ENCODE results near the gene IPO9.
"Not testable (repeated sequence)": the region's sequence is repeated elsewhere in the genome, so short reads cannot be mapped to it uniquely, and the experiment has no call there.

The IPO9 gene

GRCh38 chr1:201850053-201850397, 21.1 kb downstream of the IPO9 start:
- no peak for DNase-seq

- DNase-seq, result no peak
Measured at GRCh38 chr1:201851949-201852348, 23.0 kb downstream of the IPO9 start.

GRCh38 chr1:201856722-201857121, 27.8 kb downstream of the IPO9 start:
- not testable (repeated sequence) for DNase-seq

GRCh38 chr1:201859424-201859823, 30.5 kb downstream of the IPO9 start:
- DNase-seq, result no peak

- no peak for DNase-seq
Measured at GRCh38 chr1:201861448-201861847, 32.5 kb downstream of the IPO9 start.

GRCh38 chr1:201870397-201870796, 41.4 kb downstream of the IPO9 start:
- no peak for DNase-seq

GRCh38 chr1:201874672-201875071, 45.7 kb downstream of the IPO9 start:
- no peak for DNase-seq

- DNase-seq, result no peak
Measured at GRCh38 chr1:201876148-201876818, 47.3 kb downstream of the IPO9 start.

GRCh38 chr1:201877877-201878401, 49.0 kb downstream of the IPO9 start:
- DNase-seq, result peak; percentile 56

GRCh38 chr1:201880928-201881571, 52.1 kb downstream of the IPO9 start:
- no peak for DNase-seq

- DNase-seq, result no peak
Measured at GRCh38 chr1:201881617-201882016, 52.7 kb downstream of the IPO9 start.

- no peak for DNase-seq
Measured at GRCh38 chr1:201882665-201883132, 53.7 kb downstream of the IPO9 start.

- no peak for DNase-seq
Measured at GRCh38 chr1:201883266-201883665, 54.3 kb downstream of the IPO9 start.

GRCh38 chr1:201883786-201884185, 54.8 kb downstream of the IPO9 start:
- no peak for DNase-seq

- DNase-seq, result no peak
Measured at GRCh38 chr1:201884425-201884824, 55.5 kb downstream of the IPO9 start.

GRCh38 chr1:201885531-201886075, 56.6 kb downstream of the IPO9 start:
- no peak for DNase-seq

GRCh38 chr1:201886103-201886885, 57.3 kb downstream of the IPO9 start:
- DNase-seq, result no peak

GRCh38 chr1:201887116-201887866, 58.3 kb downstream of the IPO9 start:
- no peak for DNase-seq

- peak; percentile 41 for DNase-seq
Measured at GRCh38 chr1:201888282-201889089, 59.5 kb downstream of the IPO9 start, which contains the start of gene SHISA4. Gene SHISA4, plus strand, starts transcription at chr1:201888898. Its CDS starts 97 bp downstream, at chr1:201888995.

GRCh38 chr1:201889090-201889968, 60.4 kb downstream of the IPO9 start:
- no peak for DNase-seq

GRCh38 chr1:201890223-201890622, 61.3 kb downstream of the IPO9 start:
- DNase-seq, result no peak

Data from NCI-H1105 treated with DMSO at 0.1 percent for 48 hours (cell line).